ENCODE measurements around the gene PTPN22.
"Not testable (repeated sequence)": the region's sequence is repeated elsewhere in the genome, so short reads cannot be mapped to it uniquely, and the experiment has no call there.

PTPN22 gene

DNA sequence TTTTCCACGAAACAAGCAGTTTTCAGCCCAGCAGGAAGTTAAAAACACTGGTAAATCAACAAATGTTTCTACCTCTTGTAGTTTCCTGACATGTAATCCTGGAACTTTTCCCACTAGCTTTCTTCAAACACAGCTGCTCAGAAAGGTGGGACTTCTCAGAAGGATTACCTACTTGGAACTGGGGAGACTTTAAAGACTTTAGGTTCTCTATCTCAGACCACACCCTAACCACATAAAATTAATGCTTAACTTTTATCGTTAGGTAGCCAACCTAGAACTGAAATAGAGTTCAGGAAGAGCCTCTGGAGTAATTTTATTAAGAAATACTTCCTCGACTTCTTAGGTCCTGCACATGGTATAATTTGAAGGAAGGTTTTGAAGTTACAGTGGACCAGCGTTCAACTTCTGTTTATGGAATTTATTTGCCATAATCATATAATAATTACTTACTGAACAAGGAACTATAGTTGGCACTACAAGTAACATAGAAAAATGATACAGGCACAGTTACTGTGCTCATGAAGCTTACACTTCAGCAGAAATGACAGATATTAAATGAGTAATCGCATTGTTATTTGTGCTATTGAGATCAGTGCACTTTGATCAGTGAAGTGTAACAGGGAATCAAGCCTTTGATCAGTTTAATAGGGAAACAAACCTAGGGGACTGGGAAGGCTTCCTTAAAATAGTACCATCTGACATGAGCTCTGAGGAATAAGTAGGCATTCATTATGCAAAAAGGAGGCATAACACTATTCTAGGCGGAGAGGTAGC lies 16.1 kb upstream of the PTPN22 start, which contains the start of gene BCL2L15:
Gene BCL2L15, minus strand, starts transcription at position 180 of the 774 bp plus-strand sequence. CDS start 206 bp downstream, outside the sequence.
- DNase-seq (ENCODE audit: low read depth): no peak

DNA sequence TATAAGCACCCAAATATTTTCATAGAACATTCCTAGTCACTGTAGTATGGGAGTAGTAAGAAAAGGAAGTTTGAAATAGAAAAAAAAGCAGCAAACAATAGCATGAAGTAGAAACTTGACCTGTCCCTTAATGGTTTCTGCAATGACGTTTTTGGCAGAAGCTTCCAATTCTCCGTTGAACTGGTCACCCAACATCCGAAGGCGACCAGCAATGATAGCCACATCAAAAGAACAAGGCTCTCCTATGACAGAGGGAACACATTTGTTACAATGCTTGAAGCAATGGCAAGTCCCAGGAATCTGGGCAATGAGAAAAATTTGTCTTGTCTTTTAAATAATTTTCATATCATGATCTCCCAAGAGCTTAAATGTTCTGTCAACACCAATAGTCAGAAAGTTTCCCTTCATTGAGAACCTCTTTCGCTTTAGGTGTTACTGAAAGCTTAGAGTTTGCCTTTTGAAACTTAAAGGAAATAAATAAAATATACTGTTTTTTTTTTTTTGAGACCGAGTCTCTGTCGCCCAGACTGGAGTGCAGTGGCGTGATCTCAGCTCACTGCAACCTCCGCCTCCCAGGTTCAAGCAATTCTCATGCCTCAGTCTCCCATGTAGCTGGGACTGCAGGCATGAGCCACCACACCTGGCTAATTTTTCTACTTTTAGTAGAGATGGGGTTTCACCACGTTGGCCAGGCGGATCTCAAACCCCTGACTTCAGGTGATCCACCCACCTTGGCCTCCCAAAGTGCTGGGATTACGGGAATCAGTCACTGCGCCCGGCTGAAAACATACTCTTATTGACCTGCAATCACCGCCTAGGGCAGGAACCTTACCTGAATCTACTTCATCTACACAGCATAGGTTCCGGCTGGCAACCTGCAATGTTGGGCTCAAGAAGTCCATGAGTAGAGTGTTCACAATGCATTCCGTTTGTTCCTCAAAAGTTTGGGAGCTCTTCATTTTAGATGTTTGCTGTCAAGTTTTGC lies 15.2 kb upstream of the PTPN22 start:
- no peak for DNase-seq (ENCODE audit: low read depth)

DNA sequence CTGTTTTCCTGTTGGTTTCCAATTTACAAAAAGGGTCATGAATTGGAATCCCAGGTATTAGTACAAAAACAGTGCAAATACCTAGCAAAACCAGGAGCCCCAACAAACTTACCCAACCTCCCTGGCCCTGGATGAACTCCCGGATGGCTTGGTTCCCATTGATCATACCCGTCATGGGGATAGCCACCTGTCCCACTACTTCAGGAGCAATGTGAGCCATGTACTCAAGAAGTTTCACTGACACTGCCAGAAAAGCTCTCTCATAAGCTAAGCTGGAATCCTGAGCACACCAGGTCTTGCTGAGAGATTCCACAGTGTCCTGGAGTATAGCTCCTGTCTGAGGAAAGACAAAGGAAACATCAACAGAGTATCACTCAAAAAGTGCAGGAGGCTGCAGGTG lies 10.1 kb upstream of the PTPN22 start:
- no peak for DNase-seq (ENCODE audit: low read depth)

DNA sequence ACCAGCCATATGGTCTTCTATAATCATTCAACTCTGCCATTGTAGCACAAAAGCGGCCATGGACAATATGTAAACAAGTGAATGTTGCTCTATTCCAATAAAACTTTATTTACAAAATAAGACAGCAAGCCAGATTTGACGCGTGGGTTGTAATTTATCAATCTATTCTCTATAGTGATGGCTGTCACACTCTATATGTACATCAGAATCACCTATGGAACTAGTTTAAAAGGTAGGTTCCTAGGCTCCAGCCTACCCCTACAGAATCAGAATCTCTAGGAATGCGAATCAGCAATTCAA lies 8.2 kb upstream of the PTPN22 start:
- no peak for DNase-seq (ENCODE audit: low read depth)

DNA sequence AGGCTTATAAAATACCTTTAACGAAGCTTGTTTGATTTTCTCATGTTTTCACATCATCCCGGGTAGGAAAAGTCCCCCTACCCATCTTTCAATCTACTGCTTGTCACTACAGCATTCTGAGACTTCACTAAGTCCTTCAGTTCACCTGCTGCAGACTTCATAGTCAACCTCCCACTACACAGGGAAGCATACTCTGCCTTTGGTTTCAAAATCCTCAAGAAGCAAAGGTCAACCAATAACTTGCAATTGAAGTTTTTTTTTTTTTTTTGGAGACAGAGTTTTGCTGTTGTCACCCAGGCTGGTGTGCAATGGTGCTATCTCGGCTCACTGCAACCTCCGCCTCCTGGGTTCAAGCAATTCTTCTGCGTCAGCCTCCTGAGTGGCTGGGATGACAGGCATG lies 4.7 kb upstream of the PTPN22 start:
- no peak for DNase-seq (ENCODE audit: low read depth)

DNA sequence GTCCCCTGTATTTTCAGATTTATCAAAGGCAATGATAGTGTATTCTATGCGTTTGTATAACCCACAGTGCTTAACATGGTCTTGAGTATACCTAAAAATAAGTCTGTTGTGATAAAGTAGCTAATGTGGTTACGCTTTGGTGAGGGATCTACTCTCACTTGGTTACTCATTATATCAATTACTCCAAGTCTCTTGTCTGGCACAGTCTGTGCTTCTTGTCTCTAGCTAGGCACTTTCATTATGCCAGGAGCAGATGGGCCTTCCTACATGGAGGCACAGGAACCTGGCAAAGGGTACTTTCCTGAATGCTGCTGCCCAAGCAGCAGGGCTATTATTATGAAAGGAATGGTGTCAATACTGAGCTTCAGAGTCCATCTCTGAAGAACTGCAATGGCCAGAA lies 4.2 kb upstream of the PTPN22 start:
- DNase-seq (ENCODE audit: low read depth): no peak

DNA sequence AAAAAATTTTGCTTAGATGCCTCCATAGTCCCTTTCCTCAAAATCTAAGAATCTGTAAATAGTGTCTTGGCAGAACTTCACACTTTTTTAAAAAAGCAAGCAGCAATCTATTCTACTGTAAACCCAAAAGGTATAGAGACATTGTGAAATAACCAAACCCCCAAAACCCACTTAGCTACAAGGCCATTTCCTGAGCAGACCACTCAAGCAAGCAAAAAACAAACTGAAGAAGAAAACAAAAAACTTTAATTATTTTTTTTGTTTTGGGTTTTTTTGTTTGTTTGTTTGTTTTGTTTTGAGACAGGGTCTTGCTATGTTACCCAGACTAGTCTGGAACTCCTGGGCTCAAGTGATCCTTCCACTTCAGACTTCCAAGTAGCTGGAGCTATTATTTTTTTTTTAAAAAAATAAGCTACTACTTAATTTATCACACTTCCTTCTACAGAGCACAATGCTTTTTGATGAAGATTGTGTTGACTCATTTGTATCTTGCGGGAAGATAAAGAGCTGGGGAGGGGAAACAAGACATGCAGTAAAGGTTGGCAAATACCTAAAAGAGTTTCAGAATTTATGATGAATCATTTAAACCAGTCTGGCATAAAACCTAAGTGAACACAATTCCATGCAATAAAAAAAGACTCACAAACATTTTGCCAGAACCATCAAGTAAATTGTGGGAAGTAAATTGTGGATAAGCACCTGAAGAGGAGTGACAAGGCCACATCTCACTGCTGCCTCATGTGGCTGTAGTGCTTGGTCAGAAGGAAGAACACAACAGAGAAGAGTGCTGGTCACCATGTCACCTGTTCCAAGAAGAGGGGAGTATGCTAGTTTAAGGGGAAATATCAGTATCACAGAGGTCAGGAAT lies 2.7 kb upstream of the PTPN22 start:
- DNase-seq (ENCODE audit: low read depth): no peak

DNA sequence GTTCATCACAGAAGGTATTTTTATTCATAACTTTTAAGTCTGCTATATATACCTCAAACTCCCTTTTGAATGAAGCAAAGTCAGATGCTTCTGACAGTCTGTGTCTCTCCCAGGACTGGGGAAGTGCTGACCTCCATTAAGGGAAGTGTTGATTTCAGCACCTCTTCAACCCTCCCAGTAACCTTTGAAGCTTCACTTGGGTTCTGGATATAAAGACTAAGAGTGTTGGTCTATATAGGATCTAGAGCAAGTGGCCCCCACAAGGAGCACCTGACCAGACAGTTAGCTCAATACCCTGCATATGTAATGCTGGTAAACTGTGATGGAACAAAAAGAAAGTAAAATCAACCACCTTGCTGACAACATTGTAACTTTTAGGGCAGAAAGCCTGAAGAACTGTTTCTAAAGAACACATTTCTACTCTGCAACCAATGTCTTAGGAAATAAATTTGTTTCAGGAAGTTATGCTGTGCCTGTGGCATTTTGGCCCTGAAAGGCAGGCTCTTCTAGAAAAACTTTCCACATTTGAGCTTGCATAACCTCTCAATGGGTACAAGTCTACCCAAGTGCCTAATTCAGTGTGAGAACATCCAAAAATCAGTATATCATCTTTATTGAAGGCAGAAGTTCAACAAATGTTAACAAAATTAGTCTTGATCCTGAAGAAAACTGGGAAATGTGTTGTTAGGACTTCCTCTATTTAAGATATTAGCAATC lies 865 bp upstream of the PTPN22 start:
- no peak for DNase-seq (ENCODE audit: low read depth)

DNA sequence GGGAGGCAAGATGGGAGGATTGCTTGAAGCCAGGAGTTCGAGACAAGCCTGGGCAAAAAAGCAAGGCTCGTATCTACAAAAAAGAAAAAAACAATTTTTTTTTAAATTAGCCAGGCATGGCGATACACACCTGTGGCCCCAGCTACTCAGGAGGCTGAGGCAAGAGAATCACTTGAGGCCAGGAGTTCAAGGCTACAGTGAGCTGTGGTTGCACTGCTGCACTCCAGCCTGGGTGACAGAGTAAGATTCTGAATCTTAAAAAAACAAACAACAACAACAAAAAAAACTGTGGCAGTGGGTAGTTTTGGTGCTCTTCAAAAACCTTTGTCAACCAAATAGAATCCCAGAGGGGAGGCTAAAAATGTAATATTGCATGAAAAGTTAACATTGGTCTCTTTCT lies 734 bp downstream of the PTPN22 start:
- no peak for DNase-seq (ENCODE audit: low read depth)

DNA sequence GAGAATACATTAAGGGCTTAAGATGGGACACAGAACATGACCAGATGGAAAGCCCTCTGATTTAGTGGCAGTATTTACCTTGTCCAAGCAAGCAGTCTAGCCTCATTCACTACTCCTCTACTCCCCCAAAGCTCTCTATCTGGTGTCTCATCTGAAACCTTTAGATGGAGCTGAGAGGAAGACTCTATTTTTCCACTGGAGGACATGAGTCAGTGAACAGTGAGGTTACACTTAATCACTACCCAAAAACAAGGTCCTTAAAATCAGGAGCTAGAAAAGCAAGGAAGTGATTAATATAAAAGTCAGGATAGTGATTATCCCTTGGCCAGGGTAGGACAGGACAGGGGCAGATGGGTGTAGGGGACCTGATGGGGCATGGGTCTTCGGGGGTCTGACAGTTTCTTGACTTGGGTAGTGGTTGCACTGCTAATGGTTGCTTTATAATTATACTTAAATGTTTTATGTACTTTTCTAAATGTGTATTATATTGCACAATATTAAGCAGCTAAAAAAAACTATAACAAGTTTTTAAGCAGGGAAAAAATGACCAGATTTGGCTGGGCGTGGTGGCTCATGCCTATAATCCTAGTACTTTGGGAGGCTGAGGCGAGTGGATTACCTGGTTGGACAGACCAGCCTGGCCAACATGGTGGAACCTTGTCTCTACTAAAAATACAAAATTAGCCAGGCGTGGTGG lies 3.0 kb downstream of the PTPN22 start:
- DNase-seq (ENCODE audit: low read depth): peak; percentile 80

DNA sequence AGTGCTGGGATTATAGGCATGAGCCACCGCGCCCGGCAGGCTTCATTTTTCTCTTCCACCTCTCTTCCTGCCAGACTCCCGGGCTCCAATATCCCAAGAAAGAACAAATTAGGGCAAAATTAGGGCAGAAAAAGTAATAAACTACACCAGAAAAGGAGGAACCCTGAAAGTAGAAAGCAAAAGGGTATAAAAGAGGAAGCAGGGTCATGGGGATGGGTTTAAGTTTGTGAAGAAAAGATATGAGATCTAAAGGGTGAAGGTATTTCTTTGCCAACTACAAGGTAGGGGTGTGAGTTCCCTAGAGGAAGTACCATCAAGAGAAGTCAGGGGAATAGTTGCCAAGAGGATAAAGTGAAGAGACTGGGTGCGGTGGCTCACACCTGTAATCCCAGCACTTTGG lies 9.9 kb downstream of the PTPN22 start:
- DNase-seq (ENCODE audit: low read depth): no peak

DNA sequence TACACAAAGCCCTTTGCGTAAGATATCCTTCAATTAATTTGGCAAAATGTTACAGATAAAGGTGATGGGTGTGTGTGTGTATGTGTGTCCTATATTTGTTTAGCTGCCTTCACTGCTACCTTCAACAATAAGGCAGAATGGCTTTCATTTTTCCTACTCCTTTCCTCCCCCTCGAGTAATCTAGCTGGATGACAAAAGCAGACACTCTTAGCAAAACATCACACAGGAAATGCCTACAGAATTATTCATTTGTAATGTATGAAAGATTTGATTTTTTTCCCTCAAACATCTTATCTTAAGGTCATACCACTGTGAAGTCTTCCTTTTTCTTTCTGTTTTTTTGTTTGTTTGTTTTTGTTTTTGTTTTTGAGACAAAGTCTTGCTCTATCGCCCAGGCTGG lies 10.6 kb downstream of the PTPN22 start:
- DNase-seq (ENCODE audit: low read depth): peak; percentile 40

DNA sequence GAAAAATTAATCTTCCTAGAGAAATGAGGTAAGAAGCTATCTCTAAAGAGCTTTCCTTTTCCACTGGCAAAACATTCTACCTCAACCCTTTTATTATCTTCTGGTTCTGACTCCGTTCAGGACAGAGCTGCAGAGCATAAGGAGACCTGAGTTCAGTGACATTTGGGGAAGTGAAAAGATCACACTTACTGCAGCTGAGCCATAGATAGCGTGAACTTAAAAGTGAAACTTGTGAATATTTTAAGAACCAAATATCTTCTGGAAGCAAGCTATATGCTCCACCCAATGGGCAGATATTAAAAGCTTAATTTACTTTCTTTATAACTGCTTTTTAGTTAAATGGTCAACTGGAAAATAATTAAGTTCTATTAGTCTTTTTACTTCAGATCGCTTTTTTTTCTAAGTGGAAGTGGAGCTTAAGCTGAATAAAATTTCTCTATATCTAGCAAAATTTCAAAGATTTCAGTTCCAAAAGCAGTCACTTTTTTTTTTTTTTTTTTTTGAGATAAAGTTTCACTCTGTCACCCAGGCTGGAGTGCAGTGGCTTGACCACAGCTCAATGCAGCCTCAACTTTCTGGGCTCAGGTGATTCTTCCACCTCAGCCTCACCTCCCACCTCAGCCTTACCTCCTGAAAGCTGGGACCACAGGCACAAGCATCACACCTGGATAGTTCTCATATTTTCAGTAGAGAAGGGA lies 11.9 kb downstream of the PTPN22 start:
- DNase-seq (ENCODE audit: low read depth): no peak

DNA sequence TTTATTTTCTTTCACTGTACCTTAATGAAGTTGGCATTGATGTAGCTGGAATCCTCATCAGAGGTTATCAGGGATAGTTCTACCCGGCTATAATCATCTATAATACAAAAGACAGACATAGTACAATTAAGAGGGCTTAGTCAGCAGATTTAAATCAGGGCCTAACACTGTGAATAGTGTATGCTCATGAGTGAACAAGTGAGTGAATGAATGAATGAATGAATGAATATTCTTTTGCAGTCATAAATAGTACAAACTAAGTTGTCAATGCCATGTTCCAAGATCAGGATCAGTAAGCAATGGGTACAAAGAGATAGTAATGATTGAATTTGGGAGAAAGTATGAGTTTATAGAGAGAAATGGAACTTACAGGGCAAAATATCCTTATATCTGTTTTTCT lies 12.5 kb downstream of the PTPN22 start:
- no peak for DNase-seq (ENCODE audit: low read depth)

DNA sequence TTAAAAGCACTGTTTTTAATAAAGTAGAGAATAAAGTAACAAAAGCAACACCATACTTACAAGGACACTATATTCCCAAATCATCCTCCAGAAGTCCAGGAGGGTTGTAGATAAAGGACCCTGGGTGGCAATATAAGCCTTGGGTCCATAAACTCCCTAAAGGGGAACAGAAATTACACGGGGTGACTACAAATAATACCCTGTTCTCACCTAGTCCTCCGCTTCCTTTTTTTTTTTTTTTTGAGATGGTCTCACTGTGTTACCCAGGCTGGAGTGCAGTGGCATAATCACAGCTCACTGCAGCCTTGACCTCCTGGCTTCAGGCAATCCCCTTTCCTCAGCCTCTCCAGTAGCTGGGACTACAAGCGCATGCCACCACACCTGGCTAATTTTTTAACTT lies 13.1 kb downstream of the PTPN22 start:
- no peak for DNase-seq (ENCODE audit: low read depth)

DNA sequence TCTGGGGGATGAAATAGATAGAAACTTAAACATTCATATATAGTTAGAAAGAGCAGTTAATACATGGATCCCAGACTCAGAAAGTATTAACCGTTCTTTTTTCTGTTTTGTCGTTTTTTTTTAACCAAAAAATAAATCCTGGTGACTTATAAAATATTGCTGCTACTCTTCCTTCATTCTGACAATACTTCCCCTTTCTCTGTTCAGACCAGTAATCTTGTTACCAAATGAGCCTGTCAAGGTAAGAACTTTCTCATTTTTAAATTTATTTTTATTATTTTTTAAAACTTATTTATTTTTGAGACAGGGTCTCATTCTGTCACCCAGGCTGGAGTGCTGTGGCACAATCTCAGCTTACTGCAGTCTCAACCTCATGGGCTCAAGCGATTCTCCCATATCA lies 13.7 kb downstream of the PTPN22 start:
- no peak for DNase-seq (ENCODE audit: low read depth)

DNA sequence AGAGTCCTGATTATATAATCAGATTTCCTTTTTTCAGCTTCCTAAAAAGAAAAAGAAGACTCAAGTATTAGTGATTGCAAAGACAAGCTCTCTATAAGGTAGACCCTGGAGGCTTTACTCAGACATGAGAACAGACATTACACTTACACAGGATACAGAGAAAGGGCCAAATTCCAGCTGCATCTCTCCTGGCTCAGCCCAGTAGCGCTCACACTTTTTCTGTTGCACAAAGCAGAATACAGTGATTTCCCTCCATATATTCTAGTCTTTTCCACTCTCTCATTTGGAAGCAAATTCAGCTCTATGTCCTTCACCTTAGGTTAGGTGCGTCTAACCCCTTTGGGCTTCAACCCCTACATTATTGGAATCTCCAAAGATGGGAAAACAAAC lies 15.1 kb downstream of the PTPN22 start:
- no peak for DNase-seq (ENCODE audit: low read depth)

DNA sequence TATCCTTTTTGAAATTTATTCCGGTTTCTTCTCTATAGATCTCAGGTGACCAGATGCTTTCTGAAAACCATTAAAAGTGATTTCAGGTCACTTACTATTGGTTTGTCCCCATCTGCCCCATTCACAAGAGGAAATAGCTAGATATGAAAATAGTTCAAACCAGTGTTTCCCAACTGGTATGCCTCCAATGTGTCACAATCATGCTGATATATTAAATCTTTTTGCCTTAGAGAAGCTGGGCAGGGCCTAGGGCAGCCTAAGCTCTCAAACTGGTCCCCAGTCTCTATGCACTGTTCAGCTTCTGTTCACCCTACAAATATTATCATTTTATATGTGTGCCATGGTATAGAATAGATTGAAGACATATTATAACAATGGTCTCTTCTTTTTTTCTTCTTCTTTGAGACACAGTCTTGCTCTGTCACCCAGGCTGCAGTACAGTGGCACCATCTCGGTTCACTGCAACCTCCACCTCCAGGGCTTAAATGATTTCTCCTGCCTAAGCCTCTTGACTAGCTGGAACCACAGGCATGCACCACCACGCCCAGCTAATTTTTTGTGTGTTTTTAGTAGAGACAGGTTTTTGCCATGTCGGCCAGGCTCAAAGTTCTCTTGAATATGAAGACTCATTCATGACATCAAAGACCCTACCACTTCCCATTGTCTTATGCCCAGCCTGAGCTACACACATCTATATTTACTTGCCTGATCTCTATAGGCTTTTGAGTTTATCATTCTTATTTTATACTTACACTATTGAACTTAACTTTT lies 15.7 kb downstream of the PTPN22 start:
- DNase-seq (ENCODE audit: low read depth): no peak

DNA sequence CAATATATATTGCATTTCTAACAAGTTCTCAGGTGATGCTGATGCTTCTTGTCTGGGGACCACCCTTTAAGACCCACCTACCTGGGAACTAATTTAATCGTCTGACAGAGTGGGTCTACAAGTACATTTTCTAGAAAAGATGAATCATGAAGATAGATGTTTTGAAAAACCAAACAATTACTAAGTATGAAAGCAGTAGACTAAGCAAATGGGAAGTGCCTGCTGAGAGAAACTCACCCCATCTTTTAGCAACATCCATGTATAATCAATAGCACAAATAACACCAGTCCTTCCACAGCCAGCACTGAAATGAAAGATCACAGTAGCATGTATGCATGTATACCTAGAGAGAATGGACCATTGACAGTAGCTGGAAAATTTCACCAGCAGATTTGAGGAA lies 17.3 kb downstream of the PTPN22 start:
- no peak for DNase-seq (ENCODE audit: low read depth)

DNA sequence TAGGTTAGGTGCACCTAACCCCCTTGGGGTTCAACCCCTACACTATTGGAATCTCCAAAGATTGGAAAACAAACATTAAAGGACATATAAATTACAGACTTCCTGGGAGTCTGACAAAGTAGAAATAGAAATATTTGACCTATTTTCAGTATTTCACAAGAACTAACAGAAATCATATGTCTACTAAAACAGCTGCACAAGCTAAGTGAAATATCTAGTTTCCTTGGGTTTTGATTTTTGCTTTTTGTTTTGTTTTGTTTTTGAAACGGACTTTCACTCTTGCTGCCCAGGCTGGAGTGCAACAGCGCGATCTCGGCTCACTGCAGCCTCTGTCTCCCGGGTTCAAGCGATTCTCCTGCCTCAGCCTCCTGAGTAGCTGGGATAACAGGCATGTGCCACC lies 18.8 kb downstream of the PTPN22 start:
- not testable (repeated sequence) for DNase-seq (ENCODE audit: low read depth)
